Neural progenitor cell (in vitro differentiated cells): ENCODE measurements around the gene IBA57.
"Not testable (repeated sequence)": the region's sequence is repeated elsewhere in the genome, so short reads cannot be mapped to it uniquely, and the experiment has no call there.

Experiments used
- EZH2 ChIP-seq: fragments of 200-600 bp; sonication (generic); IDR thresholded peaks from 2 replicates; pipeline ENCODE4 v1.6.1; 2017; ENCODE audit warnings: antibody characterized with exemption, mild to moderate bottlenecking, moderate library complexity
- EZH2phosphoT487 ChIP-seq: fragments of 200-600 bp; sonication (generic); IDR thresholded peaks from 2 replicates; pipeline ENCODE4 v1.6.1; 2017; ENCODE audit warnings: antibody characterized with exemption
- TF ChIP-seq, protein P1 (sequence below): fragments of 200-600 bp; sonication (generic); IDR thresholded peaks from 2 replicates; pipeline ENCODE4 v1.5.1; 2017; ENCODE audit warnings: antibody characterized with exemption, mild to moderate bottlenecking

DNA sequence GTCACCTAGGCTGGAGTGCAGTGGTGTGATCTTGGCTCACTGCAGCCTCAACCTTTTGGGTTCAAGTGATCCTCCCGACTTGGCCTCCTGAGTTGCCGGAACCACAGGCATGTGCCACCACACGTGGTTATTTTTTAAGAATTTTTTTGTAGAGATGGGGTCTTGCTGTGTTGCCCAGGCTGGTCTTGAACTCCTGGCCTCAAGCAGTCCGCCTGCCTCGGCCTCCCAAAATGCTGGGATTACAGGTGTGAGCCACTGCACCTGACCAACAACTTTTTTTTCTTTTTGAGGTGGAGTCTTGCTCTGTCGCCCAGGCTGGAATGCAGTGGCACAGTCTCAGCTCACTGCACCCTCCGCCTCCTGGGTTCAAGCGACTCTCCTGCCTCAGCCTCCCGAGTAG, 55.5 kb downstream of the IBA57 start:
- not testable (repeated sequence) for TF ChIP-seq EZH2, EZH2phosphoT487
- TF ChIP-seq, protein P1, sequence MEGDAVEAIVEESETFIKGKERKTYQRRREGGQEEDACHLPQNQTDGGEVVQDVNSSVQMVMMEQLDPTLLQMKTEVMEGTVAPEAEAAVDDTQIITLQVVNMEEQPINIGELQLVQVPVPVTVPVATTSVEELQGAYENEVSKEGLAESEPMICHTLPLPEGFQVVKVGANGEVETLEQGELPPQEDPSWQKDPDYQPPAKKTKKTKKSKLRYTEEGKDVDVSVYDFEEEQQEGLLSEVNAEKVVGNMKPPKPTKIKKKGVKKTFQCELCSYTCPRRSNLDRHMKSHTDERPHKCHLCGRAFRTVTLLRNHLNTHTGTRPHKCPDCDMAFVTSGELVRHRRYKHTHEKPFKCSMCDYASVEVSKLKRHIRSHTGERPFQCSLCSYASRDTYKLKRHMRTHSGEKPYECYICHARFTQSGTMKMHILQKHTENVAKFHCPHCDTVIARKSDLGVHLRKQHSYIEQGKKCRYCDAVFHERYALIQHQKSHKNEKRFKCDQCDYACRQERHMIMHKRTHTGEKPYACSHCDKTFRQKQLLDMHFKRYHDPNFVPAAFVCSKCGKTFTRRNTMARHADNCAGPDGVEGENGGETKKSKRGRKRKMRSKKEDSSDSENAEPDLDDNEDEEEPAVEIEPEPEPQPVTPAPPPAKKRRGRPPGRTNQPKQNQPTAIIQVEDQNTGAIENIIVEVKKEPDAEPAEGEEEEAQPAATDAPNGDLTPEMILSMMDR = not testable (repeated sequence)
